Gastrocnemius medialis (tissue), 4 donors: ENCODE data around the gene RGS19.

Source experiments
- POLR2A ChIP-seq, 2 donors: fragments of 450-650 bp; IDR thresholded peaks; one replicate each; pipeline ENCODE4 v1.6.1; 2017; ENCODE audit warnings: antibody characterized with exemption in 2 of 2, mild to moderate bottlenecking in 2 of 2, moderate library complexity in 2 of 2
- TF ChIP-seq, protein P1 (sequence below), 5 experiments: fragments of 450-650 bp in 3 of 5; fragments of 200-600 bp in 2 of 5; sonication (generic) in 2 of 5; IDR thresholded peaks in 4 of 5; conservative IDR thresholded peaks in 1 of 5; 1 replicate in 4 of 5; 2 replicates in 1 of 5; pipeline ENCODE4 v1.5.1; 2016 to 2019; ENCODE audit warnings: antibody characterized with exemption in 5 of 5, mild to moderate bottlenecking in 3 of 5, moderate library complexity in 3 of 5

DNA sequence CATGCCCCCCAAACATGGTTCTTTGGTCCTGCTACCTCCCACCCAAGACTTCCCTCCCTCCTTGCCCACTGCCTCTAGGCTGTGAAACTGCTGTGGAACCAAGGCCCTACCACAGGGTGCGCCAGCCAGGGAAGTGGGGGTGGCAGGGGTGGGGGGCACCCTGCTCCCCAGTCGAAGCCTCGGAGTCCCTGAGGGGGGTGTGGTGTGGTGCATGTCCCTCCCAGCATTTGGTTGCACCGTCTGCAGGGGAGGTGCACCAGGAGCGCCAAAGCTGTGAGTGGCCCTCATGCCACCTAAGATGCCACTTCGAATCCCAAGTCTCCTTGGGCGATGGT lies 1.8 kb downstream of the RGS19 start:
- TF ChIP-seq, protein P1, sequence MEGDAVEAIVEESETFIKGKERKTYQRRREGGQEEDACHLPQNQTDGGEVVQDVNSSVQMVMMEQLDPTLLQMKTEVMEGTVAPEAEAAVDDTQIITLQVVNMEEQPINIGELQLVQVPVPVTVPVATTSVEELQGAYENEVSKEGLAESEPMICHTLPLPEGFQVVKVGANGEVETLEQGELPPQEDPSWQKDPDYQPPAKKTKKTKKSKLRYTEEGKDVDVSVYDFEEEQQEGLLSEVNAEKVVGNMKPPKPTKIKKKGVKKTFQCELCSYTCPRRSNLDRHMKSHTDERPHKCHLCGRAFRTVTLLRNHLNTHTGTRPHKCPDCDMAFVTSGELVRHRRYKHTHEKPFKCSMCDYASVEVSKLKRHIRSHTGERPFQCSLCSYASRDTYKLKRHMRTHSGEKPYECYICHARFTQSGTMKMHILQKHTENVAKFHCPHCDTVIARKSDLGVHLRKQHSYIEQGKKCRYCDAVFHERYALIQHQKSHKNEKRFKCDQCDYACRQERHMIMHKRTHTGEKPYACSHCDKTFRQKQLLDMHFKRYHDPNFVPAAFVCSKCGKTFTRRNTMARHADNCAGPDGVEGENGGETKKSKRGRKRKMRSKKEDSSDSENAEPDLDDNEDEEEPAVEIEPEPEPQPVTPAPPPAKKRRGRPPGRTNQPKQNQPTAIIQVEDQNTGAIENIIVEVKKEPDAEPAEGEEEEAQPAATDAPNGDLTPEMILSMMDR (IDR thresholded peaks at IDR 0.05 in 4 of 5, conservative IDR thresholded peaks at IDR 0.05 in 1 of 5): no peak
- TF ChIP-seq POLR2A (IDR thresholded peaks at IDR 0.05): no peak
